C4-2B (cell line): ENCODE measurements around the gene CTAG1B.

Source experiments
- CTCF ChIP-seq: fragments of 450-650 bp; conservative IDR thresholded peaks from 2 replicates; pipeline ENCODE4 v1.5.1; 2017; ENCODE audit warnings: mild to moderate bottlenecking
- ZFX ChIP-seq: fragments of 450-650 bp; IDR thresholded peaks from 2 replicates; pipeline ENCODE4 v1.6.1; 2017

GRCh38 chrX:154661170-154661569, 42.1 kb upstream of the CTAG1B start:
- TF ChIP-seq CTCF (no peak), ZFX (no peak)
